GM19438 (cell line): ENCODE data around the gene TRIM7.

ENCODE experiments used
- ATAC-seq: cut with Tn5 transposase; IDR thresholded peaks from one replicate; pipeline ENCODE4 v1.9.1; 2021; ENCODE audit warnings: low read depth; ENCODE audit not compliant: unreplicated experiment

TRIM7 gene

GRCh38 chr5:181233088-181233800 lies 28.2 kb upstream of the TRIM7 start:
- no peak for ATAC-seq

- no peak for ATAC-seq
Observed at GRCh38 chr5:181232593-181232992, 27.6 kb upstream of the TRIM7 start.

GRCh38 chr5:181231432-181231831 lies 26.4 kb upstream of the TRIM7 start:
- ATAC-seq: no peak

GRCh38 chr5:181230551-181230950 lies 25.6 kb upstream of the TRIM7 start:
- ATAC-seq: no peak

GRCh38 chr5:181229996-181230395 lies 25.0 kb upstream of the TRIM7 start:
- ATAC-seq: no peak

- ATAC-seq: no peak
Observed at GRCh38 chr5:181224390-181225229, 19.6 kb upstream of the TRIM7 start.

DNA sequence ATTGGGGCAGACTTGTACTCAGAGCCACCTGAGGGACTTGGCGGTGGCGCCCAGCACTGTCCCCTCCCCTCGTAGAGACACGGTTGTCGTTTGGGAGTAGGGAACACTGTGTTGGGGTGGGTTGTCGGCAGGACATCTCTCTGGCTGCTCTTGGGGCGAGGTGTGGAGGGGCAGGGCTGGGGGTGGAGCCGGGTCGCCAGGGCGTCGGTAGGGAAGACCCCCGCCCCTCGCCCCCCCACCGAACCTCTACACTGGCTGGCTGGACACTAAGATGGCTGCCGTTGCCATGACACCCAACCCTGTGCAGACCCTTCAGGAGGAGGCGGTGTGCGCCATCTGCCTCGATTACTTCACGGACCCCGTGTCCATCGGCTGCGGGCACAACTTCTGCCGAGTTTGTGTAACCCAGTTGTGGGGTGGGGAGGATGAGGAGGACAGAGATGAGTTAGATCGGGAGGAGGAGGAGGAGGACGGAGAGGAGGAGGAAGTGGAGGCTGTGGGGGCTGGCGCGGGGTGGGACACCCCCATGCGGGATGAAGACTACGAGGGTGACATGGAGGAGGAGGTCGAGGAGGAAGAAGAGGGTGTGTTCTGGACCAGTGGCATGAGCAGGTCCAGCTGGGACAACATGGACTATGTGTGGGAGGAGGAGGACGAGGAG lies 18.9 kb upstream of the TRIM7 start:
- no peak for ATAC-seq

- ATAC-seq: peak; percentile 55
Observed at GRCh38 chr5:181223058-181223728, 18.2 kb upstream of the TRIM7 start, which contains the start of gene TRIM41. Gene TRIM41, plus strand, starts transcription at chr5:181223281. Its CDS starts 719 bp downstream, at chr5:181224000.

DNA sequence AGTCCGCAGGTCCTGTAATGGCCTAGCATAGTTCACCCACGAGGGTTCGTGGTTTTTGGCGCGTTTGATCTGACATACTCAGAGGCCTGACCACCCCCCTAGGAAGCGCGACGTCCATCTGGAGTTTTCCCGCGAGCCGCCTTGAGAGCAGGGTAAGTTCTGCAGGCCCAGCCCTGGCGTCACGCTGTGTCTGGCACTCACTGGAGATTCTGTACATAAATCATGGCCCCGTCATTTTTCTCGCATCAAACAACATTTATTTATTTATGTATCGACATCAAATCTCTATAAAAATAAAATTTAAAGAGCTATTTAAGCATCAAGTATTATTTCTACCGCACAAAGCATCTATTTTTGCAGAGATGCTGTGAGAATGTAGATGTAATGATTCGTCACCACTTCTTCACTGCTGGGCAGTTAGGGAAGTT lies 17.6 kb upstream of the TRIM7 start:
- peak; percentile 2 for ATAC-seq

GRCh38 chr5:181221792-181222629 lies 17.0 kb upstream of the TRIM7 start:
- ATAC-seq: peak; percentile 36

GRCh38 chr5:181221105-181221791 lies 16.3 kb upstream of the TRIM7 start:
- no peak for ATAC-seq

DNA sequence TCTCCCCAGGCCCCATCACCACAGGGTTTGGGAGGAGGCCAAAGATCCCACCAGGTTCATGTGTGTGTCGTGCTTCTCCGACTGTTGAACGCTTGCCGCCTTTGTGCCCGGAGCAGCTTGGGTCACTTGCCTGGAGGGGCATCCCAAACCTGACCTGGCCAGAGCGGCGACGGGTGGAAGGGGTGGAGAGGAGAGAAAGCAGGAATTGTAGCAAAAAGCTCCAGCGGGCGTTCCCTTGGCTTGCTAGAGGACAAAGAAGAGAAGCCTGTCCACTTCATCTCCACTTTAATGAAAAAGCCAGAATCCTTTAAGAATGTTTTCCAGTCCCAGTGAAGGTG lies 15.2 kb upstream of the TRIM7 start:
- ATAC-seq: no peak

DNA sequence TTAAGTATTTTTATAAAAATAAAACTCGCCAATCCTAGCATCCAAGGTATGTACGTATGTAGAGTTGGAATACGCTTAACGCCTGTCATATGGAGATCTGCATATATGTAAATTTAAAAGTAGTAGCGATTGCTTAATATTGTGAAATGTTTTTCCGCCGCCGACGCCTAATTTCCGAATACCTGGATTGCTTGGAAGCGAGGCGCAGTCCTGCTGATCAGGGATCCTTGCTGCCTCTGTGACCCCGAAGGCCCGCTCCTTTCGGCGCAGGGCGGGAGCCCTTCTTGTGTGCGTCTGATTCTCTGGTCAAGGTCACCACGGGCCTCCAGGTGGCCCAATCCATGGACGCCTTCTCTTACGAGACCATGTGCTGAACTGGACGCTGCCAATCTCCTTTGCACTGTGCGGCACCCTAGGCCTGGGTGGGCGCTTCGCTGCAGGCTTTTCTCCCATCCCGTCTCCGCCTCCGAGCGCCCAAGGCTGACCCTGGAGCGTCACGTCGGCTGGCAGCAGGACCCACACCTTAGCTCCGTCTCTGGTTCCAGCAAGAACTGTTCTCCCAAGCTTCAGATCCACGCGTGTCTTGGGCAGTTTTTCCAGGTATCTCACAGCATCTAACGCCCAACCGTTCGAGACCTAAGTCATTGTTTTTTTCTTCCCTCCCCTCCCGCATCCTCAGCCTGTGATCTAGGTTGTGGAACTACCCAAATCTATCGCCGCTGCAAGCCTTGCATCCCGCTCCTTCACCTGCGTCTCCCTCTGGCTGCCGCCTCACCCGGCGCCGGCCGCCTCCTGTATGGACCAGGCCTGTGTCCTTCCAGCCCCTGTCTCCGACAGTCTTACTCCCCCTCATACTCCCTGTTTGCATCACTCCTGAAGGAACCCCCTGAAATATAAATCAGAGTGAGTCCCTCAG lies 14.5 kb upstream of the TRIM7 start:
- no peak for ATAC-seq

GRCh38 chr5:181218795-181219124 lies 13.8 kb upstream of the TRIM7 start:
- ATAC-seq: no peak

- no peak for ATAC-seq
Observed at GRCh38 chr5:181217803-181218062, 12.7 kb upstream of the TRIM7 start.

DNA sequence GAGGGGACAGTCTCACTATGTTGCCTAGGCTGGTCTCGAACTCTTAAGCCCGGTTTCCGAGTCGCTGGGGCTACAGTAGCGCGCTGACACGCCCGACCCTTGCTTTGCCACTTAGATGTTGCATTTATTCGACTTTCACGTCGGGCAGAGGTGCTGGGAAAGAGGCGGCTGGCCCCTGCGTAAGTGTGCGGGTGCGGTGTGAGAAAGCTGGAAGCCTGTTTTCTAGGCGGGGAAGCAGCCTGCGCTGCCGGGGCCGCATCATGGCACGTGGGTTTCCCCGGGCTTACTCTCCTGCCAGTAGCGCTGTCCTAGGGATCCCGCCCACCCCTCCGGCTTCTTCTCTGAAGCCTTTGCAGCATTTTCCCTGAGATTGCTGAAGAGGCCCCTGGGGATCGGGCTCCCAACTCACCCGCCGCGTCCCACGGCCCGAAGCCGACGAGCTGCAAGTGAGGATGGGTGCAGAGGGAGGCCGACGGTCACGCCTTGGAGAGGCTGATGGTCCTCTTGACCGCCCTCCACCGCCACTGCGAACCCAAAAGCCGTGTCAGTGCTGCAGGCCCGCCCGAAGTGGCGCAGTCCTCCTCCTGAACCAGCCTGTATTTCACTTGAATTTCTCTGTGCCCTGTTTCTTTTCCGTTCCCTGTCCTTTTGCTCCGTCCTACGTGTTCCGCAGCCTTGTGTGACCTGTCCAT lies 12.3 kb upstream of the TRIM7 start:
- ATAC-seq: no peak

DNA sequence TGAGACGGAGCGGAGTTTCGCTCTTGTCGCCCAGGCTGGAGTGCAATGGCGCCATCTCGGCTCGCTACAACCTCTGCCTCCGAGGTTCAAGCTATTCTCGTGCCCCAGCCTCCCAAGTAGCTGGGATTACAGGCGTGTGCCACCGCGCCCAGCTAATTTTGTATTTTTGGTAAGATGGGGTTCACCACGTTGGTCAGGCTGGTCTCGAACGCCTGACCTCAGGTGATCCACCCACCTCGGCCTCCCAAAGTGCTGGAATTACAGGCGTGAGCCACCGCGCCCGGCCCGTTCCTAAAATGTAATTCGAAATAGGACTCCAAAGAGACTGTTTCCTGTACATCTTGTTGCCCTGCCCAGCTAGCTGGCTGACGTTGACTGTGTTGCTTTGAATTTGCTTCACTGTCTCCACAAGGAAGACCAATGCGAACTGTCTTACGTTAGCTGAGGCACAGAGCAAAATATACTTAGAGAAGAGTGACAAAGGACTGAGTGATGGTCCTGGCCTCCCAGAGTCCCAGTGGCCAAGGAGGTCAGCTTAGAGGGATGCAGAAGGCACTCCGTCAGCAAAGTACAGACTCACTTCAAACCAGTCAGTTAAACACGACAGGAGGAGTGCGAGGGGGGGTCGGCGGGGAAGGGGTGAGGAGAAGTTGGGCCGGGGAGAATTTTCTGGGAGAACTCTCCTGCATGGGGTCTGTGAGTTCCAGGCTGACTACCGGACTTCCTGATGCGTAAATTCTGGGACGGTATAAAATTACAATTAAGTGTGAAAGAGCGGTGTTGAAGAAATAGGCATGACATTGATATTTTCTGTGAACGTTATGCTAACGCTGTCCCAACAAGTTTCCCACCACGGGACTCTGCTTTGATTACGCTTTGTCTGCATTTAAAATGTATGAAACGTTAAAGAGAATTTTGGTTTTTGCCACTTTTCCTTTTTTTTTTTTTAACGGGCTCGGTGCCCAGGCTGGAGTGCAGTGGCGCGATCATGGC lies 11.3 kb upstream of the TRIM7 start:
- no peak for ATAC-seq
